ENCODE measurements around the gene CERS6.

CERS6 gene

DNA sequence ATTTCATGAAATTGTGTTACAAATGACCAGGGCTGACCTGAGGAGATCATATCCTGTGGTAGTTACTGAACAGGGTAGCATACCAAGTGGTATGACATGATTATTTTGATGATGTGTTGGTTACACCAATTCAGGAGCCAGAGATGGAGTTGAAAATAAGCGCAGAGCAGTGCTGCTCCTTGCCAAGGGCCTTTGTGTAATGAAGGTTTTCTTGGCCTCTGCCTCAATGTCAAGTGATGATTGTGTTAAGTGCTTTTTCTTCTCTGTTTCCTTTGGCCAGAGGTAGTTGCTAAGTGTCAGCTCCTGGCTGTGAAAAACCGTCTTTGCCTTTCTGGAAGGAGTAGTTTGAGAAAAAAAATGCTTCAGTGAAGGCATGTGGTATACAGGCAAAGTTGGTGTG, 131.2 kb downstream of the CERS6 start:
- ATAC-seq: no peak
- TF ChIP-seq ARNTL (CRISPR knock-in tag; IDR thresholded peaks at IDR 0.05; ENCODE audit: borderline replicate concordance, low read depth): no peak
- TF ChIP-seq ISL1 (CRISPR knock-in tag; IDR thresholded peaks at IDR 0.05): no peak
- TF ChIP-seq BACH2 (CRISPR knock-in tag; IDR thresholded peaks at IDR 0.05; ENCODE audit: borderline replicate concordance): no peak
- TF ChIP-seq, protein P1, sequence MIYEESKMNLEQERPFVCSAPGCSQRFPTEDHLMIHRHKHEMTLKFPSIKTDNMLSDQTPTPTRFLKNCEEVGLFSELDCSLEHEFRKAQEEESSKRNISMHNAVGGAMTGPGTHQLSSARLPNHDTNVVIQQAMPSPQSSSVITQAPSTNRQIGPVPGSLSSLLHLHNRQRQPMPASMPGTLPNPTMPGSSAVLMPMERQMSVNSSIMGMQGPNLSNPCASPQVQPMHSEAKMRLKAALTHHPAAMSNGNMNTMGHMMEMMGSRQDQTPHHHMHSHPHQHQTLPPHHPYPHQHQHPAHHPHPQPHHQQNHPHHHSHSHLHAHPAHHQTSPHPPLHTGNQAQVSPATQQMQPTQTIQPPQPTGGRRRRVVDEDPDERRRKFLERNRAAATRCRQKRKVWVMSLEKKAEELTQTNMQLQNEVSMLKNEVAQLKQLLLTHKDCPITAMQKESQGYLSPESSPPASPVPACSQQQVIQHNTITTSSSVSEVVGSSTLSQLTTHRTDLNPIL (CRISPR knock-in tag; IDR thresholded peaks at IDR 0.05; ENCODE audit: low read depth): no peak
- no peak for TF ChIP-seq RARB (CRISPR knock-in tag; IDR thresholded peaks at IDR 0.05)
- no peak for TF ChIP-seq SNAI2 (CRISPR knock-in tag; IDR thresholded peaks at IDR 0.05)
- no peak for TF ChIP-seq TOX (CRISPR knock-in tag; IDR thresholded peaks at IDR 0.05; ENCODE audit: borderline replicate concordance)
- TF ChIP-seq ZFP30 (CRISPR knock-in tag; IDR thresholded peaks at IDR 0.05): no peak

DNA sequence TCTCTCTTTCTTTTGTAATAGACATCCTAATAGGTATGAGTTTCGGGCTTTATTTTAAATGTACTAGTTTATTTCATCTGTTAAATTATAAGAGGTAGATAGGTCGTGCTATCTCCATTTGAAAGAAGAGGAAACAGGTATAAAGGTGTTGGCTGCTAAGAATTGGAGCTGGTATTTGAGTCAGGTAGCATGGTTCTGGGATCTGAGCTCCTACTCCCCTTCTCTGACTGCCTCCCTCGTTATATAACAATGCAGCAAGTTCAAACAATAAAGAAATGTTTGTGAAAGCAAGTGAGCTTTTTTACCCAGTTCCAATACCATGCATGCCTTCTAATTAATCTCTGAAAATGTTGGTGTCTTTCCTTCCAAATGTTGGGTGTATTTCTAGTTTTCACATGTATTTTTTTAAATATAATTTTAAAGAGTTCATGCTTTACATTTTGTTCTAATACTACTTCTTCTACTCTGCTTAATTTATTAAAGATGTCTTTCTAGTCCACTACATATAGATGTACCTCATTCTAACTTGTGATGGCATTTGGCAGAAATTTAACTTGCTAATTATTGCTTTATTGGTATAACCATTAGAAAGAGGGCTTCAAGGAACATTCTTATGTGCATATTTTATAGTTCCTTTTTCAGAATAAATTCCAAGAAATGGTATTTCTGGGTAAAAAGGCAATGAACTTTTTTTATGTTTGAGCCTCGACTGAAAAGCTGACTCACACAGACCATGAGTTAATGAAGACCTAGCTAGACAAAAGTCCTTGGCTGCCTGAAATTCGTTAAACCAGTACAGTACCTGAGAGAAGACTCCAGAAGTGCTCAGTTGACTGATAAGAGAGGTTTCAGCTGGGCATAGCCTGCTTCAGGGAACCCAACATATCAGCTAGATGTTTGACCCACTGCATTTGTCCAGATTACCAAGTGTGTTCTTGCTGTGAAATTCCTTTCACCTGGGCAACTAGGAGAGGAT, 133.5 kb downstream of the CERS6 start:
- ATAC-seq: no peak
- TF ChIP-seq, protein P2, sequence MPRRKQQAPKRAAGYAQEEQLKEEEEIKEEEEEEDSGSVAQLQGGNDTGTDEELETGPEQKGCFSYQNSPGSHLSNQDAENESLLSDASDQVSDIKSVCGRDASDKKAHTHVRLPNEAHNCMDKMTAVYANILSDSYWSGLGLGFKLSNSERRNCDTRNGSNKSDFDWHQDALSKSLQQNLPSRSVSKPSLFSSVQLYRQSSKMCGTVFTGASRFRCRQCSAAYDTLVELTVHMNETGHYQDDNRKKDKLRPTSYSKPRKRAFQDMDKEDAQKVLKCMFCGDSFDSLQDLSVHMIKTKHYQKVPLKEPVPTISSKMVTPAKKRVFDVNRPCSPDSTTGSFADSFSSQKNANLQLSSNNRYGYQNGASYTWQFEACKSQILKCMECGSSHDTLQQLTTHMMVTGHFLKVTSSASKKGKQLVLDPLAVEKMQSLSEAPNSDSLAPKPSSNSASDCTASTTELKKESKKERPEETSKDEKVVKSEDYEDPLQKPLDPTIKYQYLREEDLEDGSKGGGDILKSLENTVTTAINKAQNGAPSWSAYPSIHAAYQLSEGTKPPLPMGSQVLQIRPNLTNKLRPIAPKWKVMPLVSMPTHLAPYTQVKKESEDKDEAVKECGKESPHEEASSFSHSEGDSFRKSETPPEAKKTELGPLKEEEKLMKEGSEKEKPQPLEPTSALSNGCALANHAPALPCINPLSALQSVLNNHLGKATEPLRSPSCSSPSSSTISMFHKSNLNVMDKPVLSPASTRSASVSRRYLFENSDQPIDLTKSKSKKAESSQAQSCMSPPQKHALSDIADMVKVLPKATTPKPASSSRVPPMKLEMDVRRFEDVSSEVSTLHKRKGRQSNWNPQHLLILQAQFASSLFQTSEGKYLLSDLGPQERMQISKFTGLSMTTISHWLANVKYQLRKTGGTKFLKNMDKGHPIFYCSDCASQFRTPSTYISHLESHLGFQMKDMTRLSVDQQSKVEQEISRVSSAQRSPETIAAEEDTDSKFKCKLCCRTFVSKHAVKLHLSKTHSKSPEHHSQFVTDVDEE (CRISPR knock-in tag; IDR thresholded peaks at IDR 0.05): no peak
- TF ChIP-seq ZC3H10 (CRISPR knock-in tag; IDR thresholded peaks at IDR 0.05) (no peak), ZNF565 (CRISPR knock-in tag; conservative IDR thresholded peaks at IDR 0.05; ENCODE audit: low read depth) (no peak), OSR1 (CRISPR knock-in tag; IDR thresholded peaks at IDR 0.05) (no peak), ZFP30 (CRISPR knock-in tag; IDR thresholded peaks at IDR 0.05) (no peak), TCF4 (CRISPR knock-in tag; IDR thresholded peaks at IDR 0.05; ENCODE audit: borderline replicate concordance) (no peak), ESRRG (CRISPR knock-in tag; IDR thresholded peaks at IDR 0.05) (no peak), GLIS3 (CRISPR knock-in tag; IDR thresholded peaks at IDR 0.05) (no peak), ZNF70 (CRISPR knock-in tag; IDR thresholded peaks at IDR 0.05) (no peak), RARB (CRISPR knock-in tag; IDR thresholded peaks at IDR 0.05) (no peak), ZNF8 (CRISPR knock-in tag; IDR thresholded peaks at IDR 0.05) (no peak), SNAI2 (CRISPR knock-in tag; IDR thresholded peaks at IDR 0.05) (no peak), ARNTL (CRISPR knock-in tag; IDR thresholded peaks at IDR 0.05; ENCODE audit: borderline replicate concordance, low read depth) (no peak), CSDC2 (CRISPR knock-in tag; IDR thresholded peaks at IDR 0.05) (no peak)
- TF ChIP-seq, protein P3, sequence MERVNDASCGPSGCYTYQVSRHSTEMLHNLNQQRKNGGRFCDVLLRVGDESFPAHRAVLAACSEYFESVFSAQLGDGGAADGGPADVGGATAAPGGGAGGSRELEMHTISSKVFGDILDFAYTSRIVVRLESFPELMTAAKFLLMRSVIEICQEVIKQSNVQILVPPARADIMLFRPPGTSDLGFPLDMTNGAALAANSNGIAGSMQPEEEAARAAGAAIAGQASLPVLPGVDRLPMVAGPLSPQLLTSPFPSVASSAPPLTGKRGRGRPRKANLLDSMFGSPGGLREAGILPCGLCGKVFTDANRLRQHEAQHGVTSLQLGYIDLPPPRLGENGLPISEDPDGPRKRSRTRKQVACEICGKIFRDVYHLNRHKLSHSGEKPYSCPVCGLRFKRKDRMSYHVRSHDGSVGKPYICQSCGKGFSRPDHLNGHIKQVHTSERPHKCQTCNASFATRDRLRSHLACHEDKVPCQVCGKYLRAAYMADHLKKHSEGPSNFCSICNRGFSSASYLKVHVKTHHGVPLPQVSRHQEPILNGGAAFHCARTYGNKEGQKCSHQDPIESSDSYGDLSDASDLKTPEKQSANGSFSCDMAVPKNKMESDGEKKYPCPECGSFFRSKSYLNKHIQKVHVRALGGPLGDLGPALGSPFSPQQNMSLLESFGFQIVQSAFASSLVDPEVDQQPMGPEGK (CRISPR knock-in tag; IDR thresholded peaks at IDR 0.05; ENCODE audit: borderline replicate concordance): no peak
- TF ChIP-seq, protein P4, sequence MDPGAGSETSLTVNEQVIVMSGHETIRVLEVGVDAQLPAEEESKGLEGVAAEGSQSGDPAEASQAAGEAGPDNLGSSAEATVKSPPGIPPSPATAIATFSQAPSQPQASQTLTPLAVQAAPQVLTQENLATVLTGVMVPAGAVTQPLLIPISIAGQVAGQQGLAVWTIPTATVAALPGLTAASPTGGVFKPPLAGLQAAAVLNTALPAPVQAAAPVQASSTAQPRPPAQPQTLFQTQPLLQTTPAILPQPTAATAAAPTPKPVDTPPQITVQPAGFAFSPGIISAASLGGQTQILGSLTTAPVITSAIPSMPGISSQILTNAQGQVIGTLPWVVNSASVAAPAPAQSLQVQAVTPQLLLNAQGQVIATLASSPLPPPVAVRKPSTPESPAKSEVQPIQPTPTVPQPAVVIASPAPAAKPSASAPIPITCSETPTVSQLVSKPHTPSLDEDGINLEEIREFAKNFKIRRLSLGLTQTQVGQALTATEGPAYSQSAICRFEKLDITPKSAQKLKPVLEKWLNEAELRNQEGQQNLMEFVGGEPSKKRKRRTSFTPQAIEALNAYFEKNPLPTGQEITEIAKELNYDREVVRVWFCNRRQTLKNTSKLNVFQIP (CRISPR knock-in tag; IDR thresholded peaks at IDR 0.05; ENCODE audit: borderline replicate concordance, low read depth): no peak
- TF ChIP-seq, protein P5, sequence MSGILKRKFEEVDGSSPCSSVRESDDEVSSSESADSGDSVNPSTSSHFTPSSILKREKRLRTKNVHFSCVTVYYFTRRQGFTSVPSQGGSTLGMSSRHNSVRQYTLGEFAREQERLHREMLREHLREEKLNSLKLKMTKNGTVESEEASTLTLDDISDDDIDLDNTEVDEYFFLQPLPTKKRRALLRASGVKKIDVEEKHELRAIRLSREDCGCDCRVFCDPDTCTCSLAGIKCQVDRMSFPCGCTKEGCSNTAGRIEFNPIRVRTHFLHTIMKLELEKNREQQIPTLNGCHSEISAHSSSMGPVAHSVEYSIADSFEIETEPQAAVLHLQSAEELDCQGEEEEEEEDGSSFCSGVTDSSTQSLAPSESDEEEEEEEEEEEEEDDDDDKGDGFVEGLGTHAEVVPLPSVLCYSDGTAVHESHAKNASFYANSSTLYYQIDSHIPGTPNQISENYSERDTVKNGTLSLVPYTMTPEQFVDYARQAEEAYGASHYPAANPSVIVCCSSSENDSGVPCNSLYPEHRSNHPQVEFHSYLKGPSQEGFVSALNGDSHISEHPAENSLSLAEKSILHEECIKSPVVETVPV (CRISPR knock-in tag; IDR thresholded peaks at IDR 0.05): no peak
- TF ChIP-seq, protein P1 (CRISPR knock-in tag; IDR thresholded peaks at IDR 0.05; ENCODE audit: low read depth): no peak
